AG04450 (cell line): Measurements from ENCODE around the gene LIX1L. TPM values are rescaled to one million over a fixed set of nuclear protein-coding genes. Genes with fewer than 3 reads are reported as not detected.

ENCODE experiments used
- CTCF ChIA-PET: fragments of 300-600, 350-600 bp; formaldehyde crosslinking; extraction: SDS; loops from one replicate; lab custom pipeline; 2022; ENCODE audit warnings: antibody characterized with exemption, inconsistent platforms; lab: Charles Lee
- POLR2A ChIA-PET: fragments of 350-600 bp; formaldehyde crosslinking; extraction: SDS; loops from one replicate; lab custom pipeline; 2021; ENCODE audit warnings: antibody characterized with exemption, inconsistent platforms; lab: Yijun Ruan, JAX
- DNase-seq: peaks from one replicate; pipeline ENCODE4 v3.0.0-alpha.2; 2011; ENCODE audit warnings: low read depth, low spot score
- H3K27ac ChIP-seq: one replicate; pipeline ENCODE4 v1.5.1; 2012; ENCODE audit warnings: low read depth, low read length, control low read depth
- H3K27me3 ChIP-seq: one replicate; pipeline ENCODE4 v1.6.0; 2012; ENCODE audit warnings: low read length; ENCODE audit not compliant: control insufficient read depth, insufficient read depth
- H3K4me3 ChIP-seq: 2 replicates; pipeline ENCODE4 v1.5.1; 2011; ENCODE audit warnings: mild to moderate bottlenecking, low read depth, low read length, control low read depth
- H3K9me3 ChIP-seq: 2 replicates; pipeline ENCODE4 v1.5.1; 2012; ENCODE audit warnings: low read length; ENCODE audit not compliant: control insufficient read depth, insufficient read depth
- CTCF ChIP-seq: IDR thresholded peaks from 2 replicates; pipeline ENCODE4 v1.5.1; 2011; ENCODE audit warnings: low read depth, low read length, control low read depth, inconsistent platforms
- polyA plus RNA-seq: library from polyadenylated mRNA; depleted of rRNA; stranded (reverse); fragments of >200 nt; gene quantifications from 2 replicates; pipeline ENCODE4 v1.2.3, GENCODE V29; 2011

The LIX1L gene
- polyA plus RNA-seq, 1 experiment: 47.2 TPM

- CTCF ChIA-PET: no interaction called here
- Histone ChIP-seq H3K4me3 (no peak overlapping the region), H3K27ac (no peak overlapping the region), H3K27me3 (no peaks in the 10 kb centered on the region), H3K9me3 (no peaks in the 10 kb centered on the region)
- TF ChIP-seq CTCF: no peak
- POLR2A ChIA-PET: no interaction called here
- no peak for DNase-seq
Measured at GRCh38 chr1:145982010-145982723, 24.4 kb upstream of the LIX1L start.

- POLR2A ChIA-PET: interaction anchor here (1.6 kb wide), 1 partner anchor 16 kb away, joined by 12 read pairs; the partner anchor contains the start of genes ANKRD34A and POLR3GL
- no peak for DNase-seq
- no peaks in the 10 kb centered on the region for H3K27me3 ChIP-seq
- H3K9me3 ChIP-seq: no peaks in the 10 kb centered on the region
- H3K4me3 ChIP-seq: no peak overlapping the region
- H3K27ac ChIP-seq: no peak overlapping the region
- no peak for TF ChIP-seq CTCF
- CTCF ChIA-PET: interaction anchor here (1.2 to 6.3 kb wide), 5 partner anchors 9 to 89 kb away, joined by 3 to 218 read pairs (median 10); partner anchors contain the start of genes ANKRD34A and POLR3GL
Measured at GRCh38 chr1:145980457-145980994, 22.7 kb upstream of the LIX1L start.

- ChIA-PET CTCF (interaction anchor here (1.1 to 6.3 kb wide), 15 partner anchors 9 to 88 kb away, joined by 3 to 218 read pairs (median 8); partner anchors contain the start of genes ANKRD34A, HJV, ITGA10 and LIX1L), POLR2A (interaction anchor here (0.8 to 2.4 kb wide), 6 partner anchors 16 to 72 kb away, joined by 3 to 12 read pairs (median 6); partner anchors contain the start of genes ANKRD34A, LIX1L, POLR3GL and RBM8A)
- DNase-seq: no peak
- peak overlapping the region; percentile 90 for H3K27ac ChIP-seq
- TF ChIP-seq CTCF: no peak
- no peak overlapping the region for H3K4me3 ChIP-seq
- no peaks in the 10 kb centered on the region for H3K27me3 ChIP-seq
- H3K9me3 ChIP-seq: no peaks in the 10 kb centered on the region
Measured at GRCh38 chr1:145979746-145980456, 22.1 kb upstream of the LIX1L start.

GRCh38 chr1:145978854-145979745 is 21.3 kb upstream of the LIX1L start:
- Histone ChIP-seq H3K4me3 (peak overlapping the region; percentile 44), H3K27ac (peak overlapping the region; percentile 97), H3K27me3 (no peaks in the 10 kb centered on the region), H3K9me3 (no peaks in the 10 kb centered on the region)
- ChIA-PET CTCF (interaction anchor here (0.6 to 6.3 kb wide), 22 partner anchors 10 to 188 kb away, joined by 3 to 218 read pairs (median 6); partner anchors contain the start of genes ANKRD34A, HJV, ITGA10 and LIX1L), POLR2A (interaction anchor here (0.8 to 2.4 kb wide), 6 partner anchors 15 to 73 kb away, joined by 3 to 12 read pairs (median 6); partner anchors contain the start of genes ANKRD34A, LIX1L, POLR3GL and RBM8A)
- TF ChIP-seq CTCF: peak; percentile 48; the same call in 1 of the 2 replicates
- DNase-seq: peak; percentile 99
